Measurements from ENCODE around the gene FBXL20.
"Not testable (repeated sequence)": the region's sequence is repeated elsewhere in the genome, so short reads cannot be mapped to it uniquely, and the experiment has no call there.

FBXL20 gene

DNA sequence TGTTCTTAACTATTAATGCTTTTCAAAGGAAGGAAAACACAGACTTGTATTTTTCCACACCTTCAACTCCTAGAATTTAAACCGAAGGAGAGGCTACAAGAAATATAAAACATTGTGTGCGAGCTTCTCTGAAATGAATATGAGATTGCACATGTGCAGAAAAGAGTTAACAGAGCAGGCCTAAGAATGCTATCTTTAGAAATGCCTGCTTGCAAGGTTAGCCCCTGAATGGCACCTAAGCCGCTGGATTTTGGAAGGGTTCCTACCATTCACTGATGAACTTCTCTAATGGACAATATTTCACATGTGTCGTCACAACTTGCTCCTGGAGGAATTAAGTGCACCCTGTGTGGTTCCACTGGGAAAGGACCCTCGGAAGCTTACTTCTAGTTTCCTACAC is 69.3 kb downstream of the FBXL20 start:
- DNase-seq = no peak

DNA sequence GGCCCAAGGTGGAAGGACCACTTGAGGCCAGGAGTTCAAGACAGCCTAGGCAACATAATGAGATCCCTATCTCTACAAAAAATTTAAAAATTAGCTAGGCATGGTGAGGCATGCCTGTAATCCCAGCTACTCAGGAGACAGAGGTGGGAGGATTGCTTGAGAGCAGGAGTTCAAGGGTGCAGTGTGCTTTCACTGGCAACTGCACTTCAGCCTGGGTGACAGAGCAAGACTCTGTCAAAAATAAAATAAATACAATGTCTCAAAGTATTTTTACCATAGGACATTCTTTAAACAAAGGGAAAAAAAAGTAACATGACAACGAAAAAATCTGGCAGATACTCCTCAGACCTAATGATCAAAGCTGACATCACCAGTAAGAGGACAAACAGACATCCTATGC is 72.6 kb downstream of the FBXL20 start:
- no peak for DNase-seq

DNA sequence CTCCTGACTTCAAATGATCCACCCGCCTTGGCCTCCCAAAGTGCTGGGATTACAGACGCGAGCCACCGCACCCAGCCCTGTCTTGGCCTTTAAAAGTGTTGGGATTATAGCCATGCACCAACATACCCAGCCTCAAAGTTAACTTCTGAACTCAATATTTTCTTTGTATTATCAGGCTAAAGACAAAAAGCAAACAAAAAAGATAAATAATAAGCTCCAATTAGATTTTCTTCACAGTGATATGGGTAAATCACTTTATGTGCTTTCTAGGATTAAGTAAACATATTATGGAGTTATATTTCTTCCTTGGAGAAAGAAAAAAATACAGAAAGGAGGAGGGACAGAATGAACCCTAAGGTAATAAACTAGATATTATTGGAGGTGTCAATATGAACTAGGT is 74.3 kb downstream of the FBXL20 start:
- no peak for DNase-seq

DNA sequence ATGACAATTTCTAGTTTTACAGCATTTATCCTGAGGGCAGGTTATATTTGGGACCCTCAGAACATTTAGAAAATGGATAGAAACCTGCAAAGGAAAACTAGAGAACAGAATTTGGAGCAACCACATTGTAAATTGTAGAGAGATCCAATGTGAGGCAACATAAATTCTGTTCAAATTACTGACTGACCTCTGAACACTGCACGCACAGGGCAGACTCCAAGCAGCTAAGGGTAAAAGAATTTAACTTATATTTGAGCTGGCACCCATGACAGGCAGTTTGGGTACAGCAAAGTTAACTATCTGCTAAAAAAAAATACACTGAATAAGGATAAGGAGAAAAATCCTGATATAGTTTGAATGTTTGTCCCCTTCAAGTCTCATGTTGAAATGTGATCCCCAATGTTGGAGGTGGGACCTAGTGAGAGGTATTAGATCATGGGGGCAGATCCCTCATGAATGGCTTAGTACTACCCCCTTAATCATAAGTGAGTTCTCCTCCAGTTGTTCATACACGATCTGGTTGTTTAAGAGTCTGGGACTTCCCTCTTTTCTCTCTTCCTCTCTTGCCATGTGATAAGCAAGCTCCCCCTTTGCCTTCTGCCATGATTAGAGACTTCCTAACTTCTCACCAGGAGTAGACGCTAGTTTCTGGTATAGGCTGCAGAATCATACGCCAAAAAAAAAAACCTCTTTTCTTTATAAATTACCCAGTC is 75.7 kb downstream of the FBXL20 start:
- peak in 1 of 51 donors; percentile 4 for DNase-seq

DNA sequence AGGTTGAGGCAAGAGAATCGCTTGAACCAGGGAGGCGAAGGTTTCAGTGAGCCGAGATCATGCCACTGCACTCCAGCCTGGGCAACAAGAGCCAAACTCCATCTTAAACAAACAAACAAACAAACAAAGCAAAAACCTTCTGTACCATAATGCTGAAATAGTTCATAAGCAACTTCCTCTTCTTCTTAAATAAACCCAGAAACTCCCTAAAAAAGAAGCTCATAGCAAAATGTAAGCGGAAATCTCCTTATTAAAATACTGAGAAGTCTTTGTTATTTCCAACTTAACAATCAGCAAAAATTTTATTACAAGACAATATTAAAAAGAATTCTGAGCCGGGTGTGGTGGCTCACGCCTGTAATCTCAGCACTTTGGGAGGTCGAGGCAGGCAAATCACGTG is 82.8 kb downstream of the FBXL20 start:
- DNase-seq = no peak

DNA sequence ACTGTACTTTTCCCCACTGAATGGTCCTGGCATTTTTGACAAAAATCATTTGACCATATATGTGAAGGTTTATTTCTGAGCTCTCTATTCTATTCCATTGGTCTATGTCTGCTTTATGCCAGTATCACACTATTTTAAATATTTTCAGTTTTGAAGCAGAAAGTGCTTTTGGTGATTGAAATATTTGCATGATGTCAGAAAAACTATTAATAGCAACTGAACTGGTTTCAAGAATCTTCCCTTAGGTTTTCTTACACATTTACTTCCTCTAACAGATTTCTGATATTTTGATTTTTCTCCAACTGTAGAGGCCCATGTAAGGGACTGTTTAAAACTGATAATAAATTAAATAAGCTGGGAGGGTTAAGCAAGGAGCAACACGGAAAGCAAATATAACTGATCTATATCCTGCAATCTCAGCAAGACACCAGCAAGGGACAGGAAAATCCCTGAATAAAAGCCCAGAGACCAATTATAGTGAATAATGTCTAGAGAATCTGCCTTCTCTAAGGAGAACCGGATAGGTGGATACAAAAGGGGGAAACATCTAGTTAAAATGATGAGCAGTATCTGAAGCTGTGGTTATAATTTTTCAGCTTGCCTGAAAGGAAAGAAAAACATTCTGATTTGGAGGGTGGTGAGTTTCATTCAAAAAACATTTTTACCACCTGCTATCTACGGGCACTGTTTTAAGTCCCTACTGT is 94.8 kb downstream of the FBXL20 start:
- no peak for DNase-seq

DNA sequence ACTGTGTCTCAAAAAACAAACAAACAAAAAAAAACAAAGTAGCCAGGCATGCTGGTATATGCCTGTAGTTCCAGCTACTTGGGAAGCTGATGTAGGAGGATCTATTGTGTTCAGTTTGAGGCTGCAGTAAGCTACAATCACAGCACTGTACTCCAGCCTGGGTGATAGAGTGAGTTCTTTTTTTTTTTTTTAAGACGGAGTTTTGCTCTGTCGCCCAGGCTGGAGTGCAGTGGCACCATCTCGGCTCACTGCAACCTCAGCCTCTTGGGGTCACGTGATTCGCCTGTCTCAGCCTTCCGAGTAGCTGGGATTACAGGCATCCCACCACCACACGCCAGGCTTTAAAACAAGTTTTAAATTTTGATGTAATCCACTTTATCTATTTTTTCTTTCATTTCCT is 95.4 kb downstream of the FBXL20 start:
- no peak for DNase-seq

DNA sequence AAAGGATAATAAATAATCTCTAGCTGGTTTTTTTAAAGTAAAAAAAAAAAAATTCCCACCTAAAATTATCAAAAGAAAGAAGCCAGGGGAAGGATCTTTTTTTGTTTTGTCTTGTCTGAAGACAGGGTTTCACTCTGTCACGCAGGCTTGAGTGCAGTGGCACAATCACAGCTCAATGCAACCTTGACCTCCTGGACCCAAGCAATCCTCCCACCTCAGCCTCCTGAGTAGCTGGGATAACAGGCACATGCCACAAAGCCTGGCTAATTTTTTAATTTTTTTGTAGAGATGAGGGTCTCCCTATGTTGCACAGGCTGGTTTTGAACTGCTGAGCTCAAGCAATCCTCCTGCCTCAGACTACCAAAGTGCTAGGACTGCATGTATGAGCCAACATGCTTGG is 97.2 kb downstream of the FBXL20 start:
- DNase-seq = no peak

DNA sequence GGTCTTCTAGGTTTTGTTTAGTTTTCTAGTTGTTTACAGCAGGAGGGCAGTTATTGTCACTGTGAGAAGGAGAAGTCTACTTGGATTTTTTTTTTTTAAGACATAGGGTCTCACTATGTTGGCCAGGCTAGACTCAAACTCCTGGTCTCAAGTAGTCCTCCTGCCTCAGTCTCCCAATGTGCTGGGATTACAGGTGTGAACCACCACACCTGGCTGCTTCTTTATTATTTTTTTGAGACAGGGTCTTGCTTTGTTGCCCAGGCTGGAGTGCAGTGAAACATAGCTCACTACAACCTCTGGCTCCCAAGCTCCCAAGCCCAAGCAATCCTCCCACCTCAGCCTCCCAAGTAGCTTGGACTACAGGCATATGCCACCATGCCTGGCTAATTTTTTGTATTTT is 107.4 kb downstream of the FBXL20 start:
- DNase-seq = no peak

DNA sequence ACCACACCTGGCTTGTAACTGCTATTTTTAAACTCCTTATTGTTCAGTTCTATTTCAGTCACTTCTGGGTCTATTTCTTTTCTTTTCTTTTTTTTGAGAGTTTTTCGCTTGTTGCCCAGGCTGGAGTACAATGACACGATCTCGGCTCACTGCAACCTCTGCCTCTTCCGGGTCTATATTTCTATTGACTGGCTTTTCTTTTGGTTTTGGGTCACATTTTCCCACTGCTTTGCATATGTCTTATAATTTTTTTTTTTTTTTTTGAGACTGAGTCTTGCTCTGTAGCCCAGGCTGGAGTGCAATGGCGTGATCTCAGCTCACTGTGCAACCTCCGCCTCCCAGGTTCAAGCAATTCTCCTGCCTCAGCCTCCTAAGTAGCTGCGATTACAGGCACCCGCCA is 108.9 kb downstream of the FBXL20 start:
- DNase-seq = not testable (repeated sequence)

DNA sequence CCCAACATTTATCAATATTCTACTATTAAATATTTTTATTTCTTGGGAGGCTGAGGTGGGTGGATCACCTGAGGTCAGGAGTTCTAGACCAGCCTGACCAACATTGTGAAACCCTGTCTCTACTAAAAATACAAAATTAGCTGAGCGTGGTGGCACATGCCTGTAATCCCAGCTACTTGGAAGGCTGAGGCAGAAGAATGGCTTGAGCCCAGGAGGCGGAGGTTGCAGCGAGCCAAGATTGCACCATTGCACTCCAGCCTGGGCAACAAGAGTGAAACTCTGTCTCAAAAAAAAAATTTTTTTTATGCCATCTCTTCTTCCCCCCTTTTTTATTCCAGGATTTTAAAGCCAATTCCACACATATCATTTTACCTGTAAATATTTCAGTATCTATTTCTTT is 114.9 kb downstream of the FBXL20 start:
- DNase-seq = not testable (repeated sequence)

DNA sequence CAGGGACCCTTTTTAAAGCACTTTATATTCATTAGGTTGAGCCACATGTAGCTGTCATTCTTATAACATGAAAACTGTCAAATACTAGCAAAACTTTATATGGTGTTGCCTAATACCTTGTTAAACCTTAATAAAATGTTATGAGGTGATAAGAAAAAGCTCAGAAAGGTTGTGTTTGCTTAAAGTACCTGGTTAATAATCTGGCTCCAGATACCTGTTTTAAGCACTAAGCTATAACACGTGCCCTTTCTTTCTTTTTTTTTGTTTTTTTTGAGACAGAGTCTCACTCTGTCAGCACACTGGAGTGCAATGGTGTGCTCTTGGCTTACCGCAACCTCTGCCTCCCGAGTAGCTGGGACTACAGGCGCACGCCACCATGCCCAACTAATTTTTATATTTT is 116.7 kb downstream of the FBXL20 start:
- no peak for DNase-seq

DNA sequence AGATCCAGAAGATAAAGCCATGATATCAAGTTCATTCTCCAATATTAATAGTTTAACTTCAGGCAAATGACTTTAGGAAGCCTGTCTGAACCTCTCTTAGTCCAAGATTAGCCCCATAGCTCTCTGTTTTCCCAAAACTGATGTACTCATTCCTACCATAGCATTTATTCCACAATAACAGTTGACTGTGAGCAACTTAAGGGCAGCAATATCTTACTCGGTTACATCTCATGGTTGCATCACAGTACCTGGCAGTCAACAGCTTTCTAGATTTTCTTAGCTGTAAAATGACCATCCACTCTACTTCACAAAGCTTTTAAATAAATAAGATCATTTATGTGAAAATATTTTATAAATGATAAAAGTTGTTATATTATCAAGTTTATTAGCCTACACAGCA is 117.5 kb downstream of the FBXL20 start:
- no peak for DNase-seq

DNA sequence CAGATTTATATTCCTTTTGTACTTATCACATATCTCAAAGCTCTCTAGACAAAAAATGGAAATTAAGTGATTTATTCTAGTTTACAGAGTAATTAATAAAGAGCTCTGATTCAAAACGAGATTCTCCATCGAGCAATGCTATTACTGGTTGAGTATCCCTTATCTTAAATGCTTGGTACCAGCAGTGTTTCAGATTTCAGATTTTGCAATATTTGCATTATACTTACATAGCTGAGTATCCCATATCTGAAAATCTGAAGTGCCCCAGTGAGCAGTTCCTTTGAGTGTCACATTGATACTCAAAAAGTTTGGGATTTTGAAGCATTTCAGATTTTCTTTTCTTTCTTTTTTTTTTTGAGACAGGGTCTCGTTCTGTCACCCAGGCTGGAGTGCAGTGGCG is 118.3 kb downstream of the FBXL20 start:
- DNase-seq = no peak

DNA sequence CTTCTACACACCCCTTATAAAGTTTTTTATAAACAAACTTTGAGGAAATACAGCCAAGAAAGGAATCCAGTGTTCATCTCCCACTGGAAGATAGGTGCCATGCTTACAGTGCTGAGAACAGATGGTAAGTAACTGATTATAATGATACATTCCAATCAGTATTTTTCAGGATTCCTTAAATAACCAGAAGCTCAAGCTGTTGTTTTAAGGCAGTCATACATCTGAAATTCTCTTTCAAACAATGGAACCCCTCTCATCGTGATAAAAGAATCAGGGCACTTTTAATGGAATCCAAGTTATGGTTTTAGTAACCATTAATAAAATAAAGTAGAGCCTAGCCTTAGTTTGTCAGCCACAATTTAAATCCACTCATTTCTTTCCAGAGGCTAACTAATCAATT is 119.6 kb downstream of the FBXL20 start:
- DNase-seq = no peak

DNA sequence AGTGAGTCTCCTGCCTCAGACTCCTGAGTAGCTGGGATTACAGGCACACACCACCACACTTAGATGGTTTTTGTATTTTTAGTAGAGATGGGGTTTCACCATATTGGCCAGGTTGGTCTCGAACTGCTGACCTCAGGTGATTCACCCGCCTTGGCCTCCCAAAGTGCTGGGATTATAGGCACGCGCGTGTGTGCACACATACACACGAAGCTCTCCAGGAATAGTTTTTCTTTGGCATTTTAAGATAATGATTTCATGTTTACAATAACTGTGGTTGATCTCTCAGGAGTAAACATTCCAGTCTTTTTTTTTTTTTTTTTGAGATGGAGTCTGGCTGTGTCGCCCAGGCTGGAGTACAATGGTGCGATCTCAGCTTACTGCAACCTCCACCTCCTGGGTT is 123.2 kb downstream of the FBXL20 start:
- DNase-seq = not testable (repeated sequence)

DNA sequence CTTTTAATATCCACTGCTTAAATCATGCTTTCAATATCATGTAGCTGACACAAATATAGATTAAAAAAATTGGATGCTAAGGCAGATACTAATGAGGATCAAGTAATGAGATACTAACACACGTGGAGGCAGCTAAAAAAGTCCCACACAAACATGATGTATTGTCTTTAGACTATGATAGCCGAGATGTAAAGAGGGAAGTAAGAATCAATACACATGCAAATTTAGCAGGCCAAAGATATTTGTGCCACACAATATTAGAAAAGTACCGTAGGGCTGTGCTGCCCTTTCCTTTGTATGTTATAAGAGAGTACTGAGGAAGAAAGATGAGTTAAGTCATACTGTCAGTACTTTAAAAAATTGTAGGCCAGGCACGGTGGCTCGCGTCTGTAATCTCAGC is 124.3 kb downstream of the FBXL20 start:
- no peak for DNase-seq

DNA sequence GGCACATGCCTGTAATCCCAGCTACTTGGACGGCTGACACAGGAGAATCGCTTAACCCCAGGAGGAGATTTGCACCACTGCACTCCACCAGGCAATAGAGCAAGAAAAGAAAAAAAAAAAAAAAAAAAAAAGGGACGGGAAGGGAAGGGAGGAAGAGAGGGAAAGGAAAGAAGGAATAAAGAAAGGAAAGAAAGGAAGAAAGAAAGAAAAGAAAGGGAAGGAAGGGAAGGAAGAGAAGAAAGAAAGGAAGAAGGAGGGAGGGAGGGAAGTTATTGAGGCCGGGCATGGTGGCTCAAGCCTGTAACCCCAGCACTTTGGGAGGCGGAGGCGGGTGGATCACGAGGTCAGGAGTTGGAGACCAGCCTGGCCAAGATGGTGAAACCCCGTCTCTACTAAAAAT is 125.3 kb downstream of the FBXL20 start:
- no peak for DNase-seq

DNA sequence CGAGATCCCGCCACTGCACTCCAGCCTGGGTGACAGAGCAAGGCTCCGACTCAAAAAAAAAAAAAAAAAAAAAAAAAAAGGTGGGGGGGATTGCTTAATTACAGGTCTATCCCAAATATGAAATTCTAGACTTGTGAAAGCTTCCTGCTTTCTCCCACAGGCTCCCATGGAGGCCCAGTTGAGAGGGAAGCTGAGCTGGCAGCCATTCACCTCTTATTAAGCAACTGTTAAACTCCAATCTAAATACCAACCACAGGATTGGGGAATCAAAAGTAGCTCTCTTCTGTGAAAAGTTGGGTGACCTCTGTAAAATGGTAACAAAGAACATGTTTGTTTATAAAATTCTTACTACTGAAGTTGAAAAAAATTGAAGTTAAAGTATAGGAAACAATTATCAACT is 129.9 kb downstream of the FBXL20 start:
- DNase-seq = no peak

DNA sequence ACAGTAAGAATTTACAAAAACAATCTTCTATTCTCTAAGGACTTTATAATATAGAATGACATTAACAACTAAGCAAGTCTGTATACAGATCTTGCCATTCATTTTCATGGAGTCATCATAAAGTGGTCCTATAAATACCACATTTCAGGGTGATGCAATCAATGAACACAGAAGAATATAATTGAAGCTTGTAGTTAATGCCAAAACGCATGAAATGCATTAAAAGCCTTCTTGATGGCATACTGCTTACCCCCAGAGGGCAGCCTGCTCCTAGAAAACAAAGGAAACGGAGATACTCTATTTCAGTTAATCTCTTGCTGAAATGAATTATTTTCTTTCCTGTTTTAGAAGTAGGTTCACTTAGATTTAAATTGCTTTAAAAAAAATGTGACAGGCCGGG is 130.5 kb downstream of the FBXL20 start:
- peak in 3 of 51 donors; percentile 4 to 14 (median 8) for DNase-seq

DNA sequence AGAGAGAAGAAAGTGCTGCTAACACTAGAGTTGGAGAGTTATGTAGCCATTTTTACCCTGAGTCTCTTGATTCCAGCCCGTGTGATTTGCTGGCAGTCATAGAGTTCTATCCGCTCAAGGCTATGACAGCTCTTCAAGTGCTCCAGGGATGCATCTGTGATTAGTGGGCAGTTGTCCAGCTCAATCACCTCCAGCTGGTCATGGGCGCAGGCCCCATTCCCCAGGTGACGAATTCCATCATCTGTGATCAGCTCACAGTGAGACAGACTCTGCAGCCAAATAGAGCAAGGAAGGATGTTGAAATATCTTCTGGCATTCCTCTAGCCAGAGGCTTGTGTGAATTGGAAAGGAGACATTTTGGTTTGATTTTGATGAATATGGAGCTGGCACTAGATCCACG is 137.3 kb downstream of the FBXL20 start:
- no peak for DNase-seq

DNA sequence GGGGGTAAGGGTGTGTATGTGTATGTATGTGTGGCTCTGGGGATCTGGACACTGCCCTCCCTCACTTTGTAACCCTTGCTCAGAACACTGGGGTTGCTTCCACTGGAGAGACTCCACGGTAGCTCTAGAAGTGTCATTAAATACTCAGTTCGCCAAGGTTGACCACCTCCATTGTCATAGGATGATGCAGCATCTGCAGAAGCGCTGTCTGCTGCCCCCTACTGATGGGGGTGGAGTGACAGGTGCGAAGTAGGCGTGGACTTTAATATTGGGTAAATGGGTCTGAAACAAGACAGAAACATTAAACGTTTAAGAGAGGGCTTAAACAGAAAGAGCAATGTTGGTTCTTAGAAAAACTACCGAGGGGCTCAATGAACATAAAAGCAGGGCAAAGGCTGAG is 140.1 kb downstream of the FBXL20 start:
- no peak for DNase-seq

DNA sequence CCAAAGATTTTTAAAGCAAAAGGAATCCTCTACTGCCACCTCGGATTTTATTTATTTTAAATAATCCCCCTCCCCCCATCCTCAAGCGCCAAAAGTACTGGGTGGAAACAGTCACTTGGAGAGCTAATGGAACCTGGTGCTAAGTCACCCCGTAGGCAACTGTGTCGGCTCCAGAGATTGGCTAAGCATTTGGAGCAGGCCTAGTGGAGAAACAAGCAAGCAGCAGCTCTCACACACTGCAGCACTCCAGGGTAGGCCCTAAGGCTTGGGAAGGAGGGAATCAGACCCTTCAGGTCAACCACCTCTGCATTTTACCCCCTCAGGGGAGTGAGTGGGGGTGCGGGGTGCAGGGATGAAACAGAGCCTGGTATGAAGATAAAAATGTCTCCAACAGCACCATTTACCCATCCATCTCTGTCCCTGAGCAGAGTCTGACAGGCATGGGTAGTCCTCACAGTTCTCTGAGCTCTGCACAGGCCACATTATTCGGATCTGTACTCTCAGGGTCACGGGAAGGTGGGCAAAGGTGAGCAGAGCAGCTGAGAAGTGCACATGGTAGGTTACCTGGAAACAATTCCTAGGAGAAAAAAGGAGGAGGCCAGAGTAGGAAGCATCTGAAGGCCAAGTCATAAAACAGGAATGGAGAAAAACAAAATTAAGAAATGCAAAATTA is 148.5 kb downstream of the FBXL20 start:
- DNase-seq = no peak
